GM11168 (cell line): ENCODE data around the gene DLGAP4.
"Not testable (repeated sequence)": the region's sequence is repeated elsewhere in the genome, so short reads cannot be mapped to it uniquely, and the experiment has no call there.

Source experiments
- in situ Hi-C: fragments of 300-500 bp; cut with MboI; formaldehyde crosslinking; loops from one replicate; pipeline ENCODE4 v1.12.0; 2022; ENCODE audit warnings: low sequenced_read_pairs; ENCODE audit not compliant: unreplicated experiment

The DLGAP4 gene

DNA sequence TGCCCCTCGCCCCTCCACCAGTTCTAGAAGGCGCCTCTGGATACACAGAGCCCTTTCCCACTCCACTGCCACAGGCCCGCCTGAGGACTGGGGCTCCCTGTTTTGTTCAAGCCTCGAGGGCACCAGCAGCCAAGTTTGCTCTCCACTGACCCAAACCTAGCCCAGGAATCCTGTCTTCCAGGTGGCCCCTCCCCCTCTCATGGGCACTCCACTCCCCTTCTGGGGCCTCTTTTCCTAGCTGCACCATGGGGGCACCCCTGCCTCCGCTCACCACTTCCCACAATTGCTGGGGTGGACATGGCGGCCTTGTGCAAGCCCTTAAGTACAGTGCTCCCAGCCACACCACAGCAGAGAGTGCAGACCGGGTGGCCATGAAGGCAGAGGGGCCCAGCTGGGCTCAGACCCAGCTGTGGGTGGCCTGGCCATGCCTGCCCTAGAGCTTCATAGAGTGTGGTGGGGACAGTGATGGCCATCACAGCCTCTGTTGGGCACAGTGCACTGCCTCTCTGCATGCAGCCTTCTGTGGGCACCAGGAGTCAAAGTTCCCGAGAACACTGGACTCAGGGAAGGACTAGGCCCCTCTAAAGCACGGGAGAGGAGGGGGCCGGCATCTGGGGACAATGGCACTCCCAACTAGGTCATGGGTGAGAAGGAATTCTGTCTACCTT lies 236.5 kb downstream of the DLGAP4 start:
- in situ Hi-C loops: no loop called here

DNA sequence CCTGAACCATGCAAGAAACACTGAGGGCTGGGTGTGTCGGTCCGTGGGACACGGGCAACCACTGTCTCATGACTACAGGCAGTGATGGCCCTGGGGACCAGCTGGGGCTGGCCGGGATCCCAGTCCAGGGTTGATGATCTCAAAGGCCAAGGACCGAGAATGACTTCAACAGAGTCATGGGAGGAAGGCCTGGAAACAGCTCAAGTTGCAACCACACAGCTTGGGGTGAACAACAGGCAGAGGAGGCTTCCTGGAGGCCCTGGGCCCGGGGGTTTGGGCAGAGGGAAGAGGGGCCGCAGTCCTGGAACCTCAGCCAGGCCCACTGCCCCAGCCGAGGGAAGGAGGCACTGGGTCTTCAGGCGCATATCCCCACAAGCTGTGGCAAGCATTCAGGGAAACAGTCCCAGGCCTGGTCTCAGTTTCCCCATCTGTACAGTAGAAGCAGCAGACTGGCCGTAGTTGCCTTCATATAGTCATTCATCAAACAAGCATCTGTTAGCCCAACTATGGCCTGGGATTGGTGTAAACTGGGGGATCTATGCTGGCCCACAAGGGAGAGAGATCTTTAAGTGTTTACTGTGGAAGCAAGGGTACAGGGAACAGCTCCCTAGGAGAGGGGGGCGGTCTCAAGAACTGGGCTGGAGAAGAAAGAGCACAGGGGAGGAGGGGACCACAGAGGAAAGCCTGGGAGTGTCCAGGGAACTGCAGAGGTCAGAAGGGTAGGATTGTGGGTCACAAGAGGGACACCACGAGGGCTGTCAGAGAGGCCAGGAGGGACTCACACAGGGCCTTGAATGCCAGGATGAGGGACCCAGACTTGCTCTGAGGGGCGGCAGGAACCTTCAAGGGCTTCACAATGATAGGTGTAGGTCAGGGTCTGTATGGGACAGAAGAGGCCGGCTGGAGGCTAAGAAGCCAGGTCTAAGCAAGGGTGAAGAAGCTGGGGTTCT lies 237.3 kb downstream of the DLGAP4 start:
- in situ Hi-C loops: no loop called here

DNA sequence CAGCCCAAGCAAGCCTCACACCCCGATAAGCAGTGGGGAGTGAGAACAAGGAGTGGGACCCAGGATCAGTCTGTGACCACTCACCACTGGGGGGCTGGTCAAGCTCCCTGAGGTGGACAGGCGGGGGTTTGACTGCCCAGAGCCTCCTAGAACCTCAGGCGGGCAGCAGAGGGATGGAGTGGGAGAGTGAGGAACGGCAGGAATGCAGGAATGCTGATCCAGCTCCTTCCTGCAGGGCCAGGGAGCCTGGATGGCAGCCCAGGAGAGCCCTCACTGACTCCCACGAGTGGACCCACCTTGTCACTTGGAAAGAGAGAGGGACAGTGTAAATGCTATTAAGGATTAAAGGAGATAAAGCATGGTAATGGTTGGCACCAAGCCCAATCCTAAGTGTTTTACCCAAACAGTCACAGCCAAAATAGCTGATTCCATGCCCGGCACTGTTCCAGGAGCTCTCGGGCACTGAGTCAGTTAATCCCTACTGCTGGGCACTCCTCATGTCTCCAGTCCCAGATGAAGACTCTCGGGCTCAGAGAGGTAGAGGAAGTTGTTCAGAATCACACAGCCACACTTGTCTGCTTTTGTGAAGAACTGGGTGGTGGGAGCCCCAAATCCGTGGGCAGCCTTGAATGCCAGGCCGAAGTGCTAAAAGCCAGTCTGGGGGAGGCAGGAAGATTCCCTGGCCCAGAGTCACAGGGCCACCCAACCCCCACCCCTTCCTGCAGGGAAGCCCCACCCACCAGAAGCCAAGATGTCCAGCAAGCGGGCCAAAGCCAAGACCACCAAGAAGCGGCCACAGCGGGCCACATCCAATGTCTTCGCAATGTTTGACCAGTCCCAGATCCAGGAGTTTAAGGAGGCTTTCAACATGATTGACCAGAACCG lies 238.2 kb downstream of the DLGAP4 start:
- in situ Hi-C loops: no loop called here

DNA sequence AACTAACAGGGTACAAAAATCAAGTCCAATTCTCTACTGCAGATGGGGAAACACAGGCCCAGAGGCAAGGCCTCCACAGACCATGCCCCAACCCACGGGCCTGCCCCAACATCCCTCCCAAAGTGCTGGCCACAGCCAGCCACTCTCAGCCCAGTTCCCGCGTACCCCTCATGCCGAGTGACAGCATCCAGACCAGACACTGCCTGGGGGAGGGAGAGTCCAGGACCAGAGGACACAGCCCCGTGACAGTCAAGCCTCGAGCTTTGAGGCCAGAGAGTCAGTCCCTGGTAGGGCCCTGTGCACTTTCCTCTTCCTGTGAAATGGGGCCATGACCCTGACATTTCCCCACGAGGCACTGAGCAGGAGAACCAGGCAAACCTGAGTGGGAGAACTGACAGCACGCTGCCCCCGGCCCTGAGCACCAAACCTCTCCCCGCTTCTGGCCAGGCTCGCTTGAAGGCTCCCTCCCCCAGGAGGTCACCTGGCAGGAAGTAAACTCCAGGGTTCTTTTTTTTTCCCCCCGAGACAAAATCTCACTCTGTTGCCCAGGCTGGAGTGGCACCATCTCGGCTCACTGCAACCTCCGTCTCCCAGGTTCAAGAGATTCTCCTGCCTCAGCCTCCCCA lies 240.1 kb downstream of the DLGAP4 start:
- in situ Hi-C loops: no loop called here

DNA sequence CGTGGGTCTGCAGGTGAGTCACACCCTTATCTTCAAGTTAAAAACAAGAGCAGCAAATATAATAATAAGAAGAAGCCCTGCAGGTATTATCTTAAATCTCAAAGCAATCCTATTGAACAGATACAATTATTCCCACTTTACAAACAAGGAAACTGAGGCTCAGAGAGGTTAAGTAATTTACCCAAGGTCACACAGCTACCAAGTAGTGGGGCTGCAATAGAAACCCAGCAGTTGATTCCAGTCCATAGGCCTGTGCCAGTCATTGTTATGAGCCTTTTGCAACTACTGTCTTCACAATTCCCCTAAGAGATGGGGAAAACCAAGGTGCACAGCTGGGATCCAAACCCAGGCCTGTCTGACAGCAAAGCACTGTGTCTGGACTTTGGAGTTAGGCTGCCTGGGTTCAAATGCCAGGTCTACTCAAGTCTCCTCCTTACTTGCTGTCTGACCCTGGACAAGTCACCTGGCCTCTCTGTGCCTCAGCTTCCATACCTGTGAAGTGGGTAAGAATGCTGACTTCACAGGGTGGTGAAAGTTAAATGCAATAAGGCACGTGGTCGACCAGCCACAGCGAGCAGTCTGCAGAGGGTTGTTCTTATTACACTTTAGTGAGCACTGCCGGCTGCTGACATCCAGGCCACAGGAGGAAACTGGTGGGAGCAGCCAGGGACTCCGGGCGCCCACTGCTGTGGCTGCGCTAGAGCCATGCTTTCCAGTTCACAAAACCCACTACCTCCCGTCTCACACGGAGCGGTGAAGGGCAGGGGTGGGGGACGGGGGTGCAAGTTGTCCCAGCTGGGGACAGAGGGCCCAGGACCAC lies 241.3 kb downstream of the DLGAP4 start:
- in situ Hi-C loops: no loop called here

DNA sequence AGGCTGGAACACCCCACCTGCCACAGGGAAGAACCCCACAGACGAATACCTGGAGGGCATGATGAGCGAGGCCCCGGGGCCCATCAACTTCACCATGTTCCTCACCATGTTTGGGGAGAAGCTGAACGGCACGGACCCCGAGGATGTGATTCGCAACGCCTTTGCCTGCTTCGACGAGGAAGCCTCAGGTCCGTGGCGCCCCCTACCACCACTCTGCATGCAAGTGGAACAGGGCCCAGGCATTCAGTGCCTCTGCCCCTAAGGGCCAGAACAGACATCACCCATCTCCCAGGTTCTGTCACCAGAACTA lies 241.8 kb downstream of the DLGAP4 start:
- in situ Hi-C loops: no loop called here

DNA sequence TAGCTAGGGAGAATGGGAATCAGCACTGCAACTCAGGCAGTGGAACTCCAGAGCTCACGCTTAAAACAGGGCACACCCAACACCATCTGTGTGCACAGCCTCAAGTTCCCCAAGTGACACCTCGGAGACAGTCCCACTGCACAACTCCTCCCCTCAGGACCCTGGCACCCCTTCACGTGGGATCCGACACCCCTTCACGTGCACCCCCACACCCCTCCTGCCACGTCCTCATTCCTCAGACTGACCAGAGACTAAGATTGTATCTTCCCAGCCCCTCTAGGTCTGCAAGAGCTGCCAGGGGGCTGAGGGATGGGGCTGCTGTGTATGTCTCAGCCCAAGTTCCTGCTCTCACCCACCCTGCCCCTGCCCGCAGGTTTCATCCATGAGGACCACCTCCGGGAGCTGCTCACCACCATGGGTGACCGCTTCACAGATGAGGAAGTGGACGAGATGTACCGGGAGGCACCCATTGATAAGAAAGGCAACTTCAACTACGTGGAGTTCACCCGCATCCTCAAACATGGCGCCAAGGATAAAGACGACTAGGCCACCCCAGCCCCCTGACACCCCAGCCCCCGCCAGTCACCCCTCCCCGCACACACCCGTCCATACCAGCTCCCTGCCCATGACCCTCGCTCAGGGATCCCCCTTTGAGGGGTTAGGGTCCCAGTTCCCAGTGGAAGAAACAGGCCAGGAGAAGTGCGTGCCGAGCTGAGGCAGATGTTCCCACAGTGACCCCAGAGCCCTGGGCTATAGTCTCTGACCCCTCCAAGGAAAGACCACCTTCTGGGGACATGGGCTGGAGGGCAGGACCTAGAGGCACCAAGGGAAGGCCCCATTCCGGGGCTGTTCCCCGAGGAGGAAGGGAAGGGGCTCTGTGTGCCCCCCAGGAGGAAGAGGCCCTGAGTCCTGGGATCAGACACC lies 242.8 kb downstream of the DLGAP4 start:
- in situ Hi-C loops: no loop called here

DNA sequence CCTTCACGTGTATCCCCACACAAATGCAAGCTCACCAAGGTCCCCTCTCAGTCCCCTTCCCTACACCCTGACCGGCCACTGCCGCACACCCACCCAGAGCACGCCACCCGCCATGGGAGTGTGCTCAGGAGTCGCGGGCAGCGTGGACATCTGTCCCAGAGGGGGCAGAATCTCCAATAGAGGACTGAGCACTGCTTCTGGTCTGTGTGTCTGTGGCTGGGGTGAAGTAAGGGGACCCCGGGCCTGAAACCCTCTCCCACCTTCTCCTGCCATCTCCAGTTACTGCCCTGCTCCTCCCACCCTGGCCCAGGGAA lies 243.4 kb downstream of the DLGAP4 start:
- in situ Hi-C loops: no loop called here

DNA sequence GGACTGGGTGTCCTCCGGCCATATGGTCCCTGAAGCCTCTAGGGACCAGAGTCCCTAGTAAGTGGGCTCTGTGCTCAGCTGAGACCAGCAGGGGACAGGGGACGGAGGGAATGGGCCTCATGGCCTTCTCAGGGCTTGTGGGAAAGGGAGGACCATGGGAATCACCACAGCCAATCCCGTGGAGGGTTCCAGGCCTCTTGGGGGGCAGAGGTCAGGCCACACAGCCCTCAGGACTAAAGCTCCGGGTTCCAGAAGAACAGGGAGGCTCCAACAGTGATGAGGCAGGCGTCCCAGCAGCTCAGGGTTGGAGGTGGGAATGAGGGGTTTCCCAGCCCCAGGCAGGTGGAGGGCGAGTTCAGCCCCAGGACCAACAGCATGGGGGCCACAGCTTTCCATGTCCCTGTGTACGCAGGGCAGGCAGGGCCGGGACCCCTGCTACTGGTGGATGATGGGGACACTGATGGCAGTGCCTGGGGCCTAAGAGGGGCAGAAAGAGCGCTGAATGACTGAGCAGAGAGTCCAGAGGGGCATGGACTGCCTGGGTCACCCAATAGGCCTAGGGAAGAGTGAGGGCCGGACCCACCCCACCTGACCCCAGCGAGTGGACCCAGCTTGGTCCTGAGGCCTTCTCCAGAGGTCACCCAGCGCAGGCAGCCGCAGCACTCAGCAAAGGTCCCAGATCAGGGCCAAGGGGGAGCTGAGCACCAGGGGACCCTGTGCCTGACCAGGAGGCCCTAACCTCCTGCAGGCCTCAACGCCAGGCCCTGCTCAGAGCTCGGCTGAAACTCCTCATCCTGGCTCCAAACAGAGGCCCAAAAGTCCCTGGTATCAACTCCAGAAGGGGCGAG lies 244.0 kb downstream of the DLGAP4 start:
- in situ Hi-C loops: no loop called here

DNA sequence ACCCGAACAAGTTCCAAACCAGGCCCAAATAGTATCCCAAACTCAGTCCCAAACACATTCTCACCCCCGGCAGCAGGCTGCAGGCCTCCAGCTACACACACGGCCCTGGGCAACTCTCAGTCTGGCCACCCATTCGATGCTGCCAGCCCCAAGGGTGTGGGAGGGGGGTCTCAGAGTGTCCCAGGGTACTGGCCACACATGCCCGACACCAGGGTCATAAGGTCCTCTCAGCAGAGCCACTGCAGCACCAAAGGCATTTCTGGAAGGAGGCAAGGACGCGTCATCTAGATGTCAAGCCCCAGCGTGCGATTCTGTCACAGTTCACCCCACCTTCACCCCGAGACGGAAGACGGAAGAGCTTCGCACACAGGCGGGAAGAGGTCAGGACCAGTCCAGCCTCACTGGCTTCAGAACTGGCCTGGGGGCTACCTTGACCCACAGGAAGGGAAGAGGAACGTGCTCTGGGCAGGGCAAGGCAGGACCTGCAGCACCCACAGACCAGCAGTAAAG lies 244.7 kb downstream of the DLGAP4 start:
- in situ Hi-C loops: no loop called here

DNA sequence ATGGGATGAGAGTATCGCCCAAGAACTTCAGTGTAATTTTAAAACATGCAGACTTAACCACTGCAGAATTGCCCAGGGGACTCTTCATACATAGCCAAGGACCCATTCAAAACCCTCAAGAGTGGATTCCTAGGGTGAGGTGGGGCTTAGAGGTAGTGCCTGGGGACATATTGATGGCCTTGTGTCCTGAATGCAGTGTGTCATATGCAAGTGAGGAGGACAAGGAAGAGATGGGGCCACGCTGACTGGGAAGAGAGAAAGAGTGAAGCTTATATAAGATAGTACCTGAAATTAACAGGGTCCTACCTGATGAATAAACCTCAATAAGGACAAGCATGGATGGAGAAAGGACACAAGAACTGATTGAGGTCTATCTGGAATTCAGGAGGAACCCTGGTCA lies 249.1 kb downstream of the DLGAP4 start:
- in situ Hi-C loops: no loop called here

DNA sequence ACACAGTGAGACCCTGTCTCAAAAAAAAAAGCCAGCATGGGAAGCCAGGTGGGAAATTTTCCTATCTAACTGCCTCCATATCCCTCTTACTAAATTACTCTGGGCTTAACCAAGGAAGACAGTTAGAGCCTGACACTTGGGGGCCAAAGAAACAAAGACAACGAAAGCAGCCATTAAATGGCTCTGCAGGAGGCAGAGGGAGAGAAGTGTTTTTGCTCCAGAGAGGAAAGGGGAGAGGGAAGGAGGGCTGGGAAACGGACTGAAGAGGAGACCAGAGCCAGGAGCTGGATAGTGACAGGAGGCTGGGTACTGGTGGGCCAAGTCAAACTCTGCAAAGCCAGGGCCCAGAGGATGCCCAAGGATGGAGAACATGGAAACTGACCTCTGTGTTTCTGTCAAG lies 256.6 kb downstream of the DLGAP4 start:
- in situ Hi-C loops: no loop called here

DNA sequence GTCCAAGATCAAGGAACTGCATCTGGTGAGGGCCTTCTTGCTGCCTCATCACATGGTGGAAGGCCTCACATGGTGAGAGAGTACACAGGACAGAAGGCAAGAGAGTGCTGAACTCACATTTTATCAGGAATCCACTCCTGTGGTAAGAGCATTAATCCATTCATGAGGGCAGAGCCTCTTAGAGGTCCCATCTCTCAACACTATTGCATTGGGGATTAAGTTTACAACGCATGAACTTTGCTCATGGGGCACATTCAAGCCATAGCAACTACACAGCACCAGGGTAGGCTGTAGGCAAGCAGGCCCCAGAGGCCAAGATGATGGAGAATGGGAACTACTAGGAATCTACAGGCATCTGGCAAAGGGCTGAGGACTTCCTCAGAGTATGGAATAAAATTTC lies 257.2 kb downstream of the DLGAP4 start:
- in situ Hi-C loops: no loop called here

DNA sequence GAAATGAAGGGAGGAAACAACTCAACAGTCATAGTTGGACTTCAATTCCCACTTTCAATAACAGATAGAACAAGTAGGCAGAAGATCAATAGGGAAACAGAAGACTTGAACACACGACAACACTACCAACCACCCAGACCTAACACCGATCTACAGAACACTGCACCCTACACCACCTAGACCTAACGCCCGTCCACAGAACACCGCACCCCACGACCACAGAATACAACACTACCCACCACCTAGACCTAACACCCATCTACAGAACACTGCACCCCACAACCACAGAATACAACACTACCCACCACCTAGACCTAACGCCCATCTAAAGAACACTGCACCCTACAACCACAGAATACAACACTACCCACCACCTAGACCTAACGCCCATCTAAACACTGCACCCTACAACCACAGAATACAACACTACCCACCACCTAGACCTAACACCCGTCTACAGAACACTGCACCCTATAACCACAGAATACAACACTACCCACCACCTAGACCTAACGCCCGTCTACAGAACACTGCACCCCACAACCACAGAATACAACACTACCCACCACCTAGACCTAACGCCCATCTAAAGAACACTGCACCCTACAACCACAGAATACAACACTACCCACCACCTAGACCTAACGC lies 258.1 kb downstream of the DLGAP4 start:
- in situ Hi-C loops: not testable (repeated sequence)

DNA sequence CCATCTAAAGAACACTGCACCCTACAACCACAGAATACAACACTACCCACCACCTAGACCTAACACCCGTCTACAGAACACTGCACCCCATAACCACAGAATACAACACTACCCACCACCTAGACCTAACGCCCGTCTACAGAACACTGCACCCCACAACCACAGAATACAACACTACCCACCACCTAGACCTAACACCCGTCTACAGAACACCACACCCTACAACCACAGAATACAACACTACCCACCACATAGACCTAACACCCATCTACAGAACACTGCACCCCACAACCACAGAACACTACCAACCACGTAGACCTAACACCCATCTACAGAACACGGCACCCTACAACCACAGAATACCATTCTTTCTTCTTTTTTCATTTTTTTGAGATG lies 258.6 kb downstream of the DLGAP4 start:
- in situ Hi-C loops: not testable (repeated sequence)

DNA sequence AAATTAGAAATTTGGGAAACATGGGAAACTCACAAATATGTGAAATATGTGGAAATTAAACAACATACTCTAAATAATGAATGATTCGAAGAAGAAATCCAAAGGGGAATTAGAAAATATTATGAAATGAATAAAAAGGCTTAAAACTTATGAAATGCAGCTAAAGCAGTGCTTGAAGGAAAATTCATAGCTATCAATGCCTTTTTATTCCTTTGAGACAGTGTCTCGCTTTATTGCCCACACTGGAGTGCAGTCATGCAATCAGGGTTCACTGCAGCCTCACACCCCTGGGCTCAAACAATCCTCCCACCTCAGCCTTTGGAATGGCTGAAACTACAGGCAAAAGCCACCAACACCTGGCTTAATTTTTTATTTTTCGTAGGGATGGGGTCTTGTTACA lies 259.4 kb downstream of the DLGAP4 start:
- in situ Hi-C loops: no loop called here

DNA sequence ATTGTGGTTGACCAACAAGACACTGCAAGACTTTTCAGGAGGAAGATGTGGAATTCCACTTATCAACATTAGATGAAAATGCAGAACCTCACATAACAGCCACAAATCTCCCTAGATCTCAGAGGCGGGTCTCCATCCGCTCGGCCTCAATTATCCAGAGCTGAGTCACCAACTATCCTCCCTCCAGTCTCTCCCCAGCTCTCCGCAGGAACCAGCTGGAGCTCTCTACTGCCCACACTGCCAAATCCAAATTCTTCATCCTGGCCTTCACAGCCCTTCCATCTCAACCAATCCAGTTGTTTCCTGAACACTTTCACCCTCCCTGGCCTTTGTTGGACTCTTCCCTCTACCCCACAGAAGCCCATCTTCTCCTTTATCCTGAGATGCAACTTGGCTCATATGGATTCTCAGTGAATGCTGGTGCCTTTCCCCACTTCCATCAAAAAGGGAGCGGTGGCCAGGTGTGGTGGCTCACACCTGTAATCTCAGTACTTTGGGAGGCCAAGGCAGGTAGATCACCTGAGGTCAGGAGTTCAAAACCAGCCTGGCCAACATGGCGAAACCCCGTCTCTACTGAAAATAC lies 263.8 kb downstream of the DLGAP4 start:
- in situ Hi-C loops: no loop called here
